H1 (cell line): ENCODE measurements around the gene ARHGEF2. TPM values are rescaled to one million over a fixed set of nuclear protein-coding genes. Genes with fewer than 3 reads are reported as not detected.

Experiments used
- CTCF ChIA-PET: fragments of 300-600 bp; sonication (Branson Sonifier 250); formaldehyde crosslinking; loops from one replicate; lab custom pipeline; 2021; ENCODE audit not compliant: partially characterized antibody; lab: Charles Lee
- POLR2A ChIA-PET: fragments of 300-600 bp; sonication (Branson Sonifier 250); formaldehyde crosslinking; loops from one replicate; lab custom pipeline; 2021; ENCODE audit warnings: inconsistent platforms; ENCODE audit not compliant: partially characterized antibody; lab: Charles Lee
- DNase-seq, 2 experiments: peaks; one replicate each; pipeline versions ENCODE4 v3.0.0 to v3.0.0-alpha.2; 2010 to 2022; ENCODE audit warnings: low spot score in 2 of 2, low read depth in 1 of 2, mixed read lengths in 1 of 2
- FAIRE-seq: peaks from 2 replicates; lab custom pipeline; 2011; peaks lifted over from hg19 to GRCh38; lab: Jason Lieb, UNC
- H2AFZ ChIP-seq: 2 replicates; pipeline ENCODE4 v1.8.1; 2012; ENCODE audit warnings: low read length, inconsistent platforms
- H2AK5ac ChIP-seq: 2 replicates; pipeline ENCODE4 v1.6.1; 2013; ENCODE audit warnings: low read depth, low read length
- H2BK120ac ChIP-seq: replicated peaks from 2 replicates; pipeline ENCODE3; 2013; ENCODE audit warnings: low read depth, low read length, inconsistent platforms
- H2BK12ac ChIP-seq: 2 replicates; pipeline ENCODE4 v1.6.1; 2013; ENCODE audit warnings: low read depth, low read length
- H2BK15ac ChIP-seq: 2 replicates; pipeline ENCODE4 v1.6.1; 2013; ENCODE audit warnings: low read length
- H2BK20ac ChIP-seq: 2 replicates; pipeline ENCODE4 v1.6.1; 2013; ENCODE audit warnings: low read length
- H2BK5ac ChIP-seq: 2 replicates; pipeline ENCODE4 v1.6.1; 2013; ENCODE audit warnings: low read depth, low read length
- H3K14ac ChIP-seq: 2 replicates; pipeline ENCODE4 v1.6.1; 2013; ENCODE audit warnings: inconsistent platforms; ENCODE audit not compliant: insufficient read length
- H3K18ac ChIP-seq: 2 replicates; pipeline ENCODE4 v1.6.1; 2013; ENCODE audit warnings: low read length; ENCODE audit errors: extremely low read depth
- H3K23ac ChIP-seq: 2 replicates; pipeline ENCODE4 v1.6.1; 2013; ENCODE audit warnings: inconsistent platforms; ENCODE audit not compliant: insufficient read length
- H3K23me2 ChIP-seq: 2 replicates; pipeline ENCODE4 v1.6.1; 2013; ENCODE audit warnings: low read depth, low read length
- H3K27ac ChIP-seq: 2 replicates; pipeline ENCODE4 v1.6.1; 2011; ENCODE audit warnings: low read depth, low read length, inconsistent platforms
- H3K27me3 ChIP-seq, 4 experiments: replicated peaks in 1 of 4; 1 replicate in 1 of 4; 2 replicates in 3 of 4; pipeline versions ENCODE4 v1.6.1 to v1.8.1; 2011 to 2013; ENCODE audit warnings: low read length in 3 of 4, mild to moderate bottlenecking in 3 of 4, inconsistent platforms in 2 of 4, mixed read lengths in 2 of 4, moderate library complexity in 1 of 4; ENCODE audit not compliant: control insufficient read depth in 3 of 4, insufficient read depth in 3 of 4; ENCODE audit errors: extremely low read depth in 1 of 4
- H3K36me3 ChIP-seq, 4 experiments: 2 replicates each; pipeline versions ENCODE4 v1.6.1 to v1.8.1; 2011 to 2013; ENCODE audit warnings: mild to moderate bottlenecking in 4 of 4, low read length in 3 of 4, moderate library complexity in 2 of 4, control low read depth in 1 of 4, inconsistent platforms in 1 of 4; ENCODE audit not compliant: insufficient read depth in 4 of 4, control insufficient read depth in 2 of 4
- H3K4ac ChIP-seq: replicated peaks from 2 replicates; pipeline ENCODE3; 2013; ENCODE audit warnings: low read length, low read depth, mixed read lengths, inconsistent platforms; ENCODE audit not compliant: insufficient read length
- H3K4me1 ChIP-seq, 4 experiments: replicated peaks in 1 of 4; 1 replicate in 1 of 4; 2 replicates in 3 of 4; pipeline versions ENCODE4 v1.6.1 to v1.8.1; 2011 to 2013; ENCODE audit warnings: low read length in 3 of 4, inconsistent platforms in 2 of 4, mixed read lengths in 1 of 4; ENCODE audit not compliant: insufficient read depth in 4 of 4, control insufficient read depth in 3 of 4
- H3K4me2 ChIP-seq, 2 experiments: 2 replicates each; pipeline versions ENCODE4 v1.6.1 to v1.8.1; 2011 to 2013; ENCODE audit warnings: low read depth in 2 of 2, low read length in 2 of 2, control low read depth in 1 of 2, inconsistent platforms in 1 of 2, mild to moderate bottlenecking in 1 of 2; ENCODE audit not compliant: insufficient read depth in 1 of 2
- H3K4me3 ChIP-seq, 4 experiments: fragments of 200-600, 300-600 bp in 1 of 4; sonication (generic), shearing (Covaris generic), sonication (Bioruptor Twin) in 1 of 4; 2 replicates each; pipeline versions ENCODE4 v1.5.1 to v1.8.1; 2011 to 2016; ENCODE audit warnings: low read length in 4 of 4, low read depth in 3 of 4, control low read depth in 2 of 4, inconsistent platforms in 2 of 4, mild to moderate bottlenecking in 2 of 4, mixed read lengths in 1 of 4, moderate library complexity in 1 of 4; ENCODE audit not compliant: insufficient read depth in 2 of 4; ENCODE audit errors: extremely low read depth in 1 of 4
- H3K56ac ChIP-seq: replicated peaks from 2 replicates; pipeline ENCODE3; 2013; ENCODE audit warnings: low read depth, mild to moderate bottlenecking, mixed read lengths, low read length, inconsistent platforms; ENCODE audit not compliant: insufficient read length
- H3K79me1 ChIP-seq: 2 replicates; pipeline ENCODE4 v1.6.1; 2013; ENCODE audit warnings: low read depth, low read length, control low read depth
- H3K79me2 ChIP-seq, 2 experiments: 2 replicates each; pipeline versions ENCODE4 v1.6.1 to v1.8.1; 2012 to 2013; ENCODE audit warnings: low read length in 2 of 2, mild to moderate bottlenecking in 2 of 2, inconsistent platforms in 1 of 2; ENCODE audit not compliant: insufficient read depth in 2 of 2, control insufficient read depth in 1 of 2
- H3K9ac ChIP-seq, 4 experiments: replicated peaks in 1 of 4; 1 replicate in 1 of 4; 2 replicates in 3 of 4; pipeline versions ENCODE4 v1.6.1 to v1.8.1; 2011 to 2013; ENCODE audit warnings: low read depth in 3 of 4, low read length in 3 of 4, control low read depth in 2 of 4, mild to moderate bottlenecking in 2 of 4, moderate library complexity in 2 of 4, inconsistent platforms in 1 of 4; ENCODE audit errors: extremely low read depth in 1 of 4
- H3K9me3 ChIP-seq, 2 experiments: 2 replicates each; pipeline versions ENCODE4 v1.6.1 to v1.8.1; 2012 to 2013; ENCODE audit warnings: mild to moderate bottlenecking in 2 of 2, moderate library complexity in 2 of 2, control low read depth in 1 of 2, inconsistent platforms in 1 of 2, low read depth in 1 of 2, low read length in 1 of 2, mixed read lengths in 1 of 2; ENCODE audit not compliant: insufficient read depth in 2 of 2
- H4K20me1 ChIP-seq, 2 experiments: replicated peaks in 1 of 2; 2 replicates each; pipeline versions ENCODE3 to v1.8.1; 2011 to 2013; ENCODE audit warnings: inconsistent platforms in 2 of 2, low read length in 2 of 2, mild to moderate bottlenecking in 1 of 2; ENCODE audit not compliant: insufficient read depth in 2 of 2, control insufficient read depth in 1 of 2
- H4K5ac ChIP-seq: 2 replicates; pipeline ENCODE4 v1.6.1; 2013; ENCODE audit warnings: low read length, low read depth, mixed read lengths, inconsistent platforms; ENCODE audit not compliant: insufficient read length
- H4K8ac ChIP-seq: 2 replicates; pipeline ENCODE4 v1.8.0; 2013; ENCODE audit warnings: mild to moderate bottlenecking, moderate library complexity, low read length, inconsistent platforms; ENCODE audit not compliant: insufficient read depth; ENCODE audit errors: extremely low read depth
- H4K91ac ChIP-seq: replicated peaks from 2 replicates; pipeline ENCODE3; 2013; ENCODE audit warnings: low read length, mixed read lengths, inconsistent platforms; ENCODE audit not compliant: insufficient read length
- BACH1 ChIP-seq: IDR thresholded peaks from 2 replicates; pipeline ENCODE4 v1.6.1; 2012; ENCODE audit warnings: low read length, improper control_type of control experiment
- KDM4A ChIP-seq: IDR thresholded peaks from one replicate; pipeline ENCODE4 v1.7.1; 2012; ENCODE audit warnings: low read depth, mild to moderate bottlenecking, moderate library complexity, low read length, inconsistent platforms; ENCODE audit not compliant: severe bottlenecking
- PHF8 ChIP-seq: fragments of 200-600 bp; sonication (generic); conservative IDR thresholded peaks from 2 replicates; pipeline ENCODE4 v1.7.1; 2012; ENCODE audit warnings: low read depth, mild to moderate bottlenecking, inconsistent platforms, low read length, moderate library complexity
- POLR2AphosphoS5 ChIP-seq: IDR thresholded peaks from 2 replicates; pipeline ENCODE4 v1.6.1; 2011; ENCODE audit warnings: low read depth, low read length
- RNF2 ChIP-seq: fragments of 200-900, 300-1000 bp; sonication (generic); IDR thresholded peaks from 2 replicates; pipeline ENCODE4 v1.7.1; 2016; ENCODE audit warnings: borderline replicate concordance, low read depth, mild to moderate bottlenecking, antibody characterized with exemption, low read length; ENCODE audit not compliant: poor library complexity, severe bottlenecking; ENCODE audit errors: missing control alignments
- SRF ChIP-seq: IDR thresholded peaks from 2 replicates; pipeline ENCODE4 v1.6.1; 2011; ENCODE audit warnings: mild to moderate bottlenecking, low read depth, low read length, moderate library complexity
- TAF1 ChIP-seq: IDR thresholded peaks from 2 replicates; pipeline ENCODE4 v1.6.1; 2011; ENCODE audit warnings: mild to moderate bottlenecking, low read depth, low read length
- WGBS, 2 experiments: shearing (Covaris generic) in 1 of 2; methylation state at CpG; one replicate each; pipeline versions ENCODE4 v1.1.6 to v1.1.7; 2013 to 2015; ENCODE audit warnings: low lambda C conversion rate in 2 of 2, mixed read lengths in 2 of 2, inconsistent platforms in 1 of 2, low coverage in 1 of 2, missing lambda C conversion rate in 1 of 2; ENCODE audit not compliant: insufficient replicate concordance in 2 of 2, insufficient coverage in 1 of 2, insufficient read length in 1 of 2; ENCODE audit errors: extremely low coverage in 1 of 2, missing lambda C conversion rate in 1 of 2; 5-methylcytosine and 5-hydroxymethylcytosine counted together
- polyA plus RNA-seq, 7 experiments: library from polyadenylated mRNA; depleted of rRNA in 3 of 7; stranded (reverse) in 5 of 7; unstranded in 2 of 7; fragments of >200 nt in 5 of 7; fragments of 200-250 nt in 2 of 7; gene quantifications; 1 replicate in 5 of 7; 2 replicates in 1 of 7; 4 replicates in 1 of 7; pipeline versions ENCODE4 v1.2.1 to v1.2.3, GENCODE V29; 2011 to 2013; ENCODE audit warnings: missing spikeins in 2 of 7, mixed read lengths in 2 of 7
- total RNA-seq: library from RNA; stranded (reverse); fragmentation: NEBNext Ultra II Directional; extraction: Animal tissue kit (Norgen Biotek cat#: 25700); gene quantifications from 2 replicates; pipeline ENCODE4 v1.2.1, GENCODE V29; 2021
- TF ChIP-seq, protein P1 (sequence below): IDR thresholded peaks from 2 replicates; pipeline ENCODE4 v1.6.1; 2012; ENCODE audit warnings: low read length, inconsistent platforms

Gene ARHGEF2
- total and polyA plus RNA-seq, 2 of the 8 experiments (the other 6 are each of a cell fraction or from before 2014, with no cell fraction given): 42.7 to 80.5 TPM

DNA sequence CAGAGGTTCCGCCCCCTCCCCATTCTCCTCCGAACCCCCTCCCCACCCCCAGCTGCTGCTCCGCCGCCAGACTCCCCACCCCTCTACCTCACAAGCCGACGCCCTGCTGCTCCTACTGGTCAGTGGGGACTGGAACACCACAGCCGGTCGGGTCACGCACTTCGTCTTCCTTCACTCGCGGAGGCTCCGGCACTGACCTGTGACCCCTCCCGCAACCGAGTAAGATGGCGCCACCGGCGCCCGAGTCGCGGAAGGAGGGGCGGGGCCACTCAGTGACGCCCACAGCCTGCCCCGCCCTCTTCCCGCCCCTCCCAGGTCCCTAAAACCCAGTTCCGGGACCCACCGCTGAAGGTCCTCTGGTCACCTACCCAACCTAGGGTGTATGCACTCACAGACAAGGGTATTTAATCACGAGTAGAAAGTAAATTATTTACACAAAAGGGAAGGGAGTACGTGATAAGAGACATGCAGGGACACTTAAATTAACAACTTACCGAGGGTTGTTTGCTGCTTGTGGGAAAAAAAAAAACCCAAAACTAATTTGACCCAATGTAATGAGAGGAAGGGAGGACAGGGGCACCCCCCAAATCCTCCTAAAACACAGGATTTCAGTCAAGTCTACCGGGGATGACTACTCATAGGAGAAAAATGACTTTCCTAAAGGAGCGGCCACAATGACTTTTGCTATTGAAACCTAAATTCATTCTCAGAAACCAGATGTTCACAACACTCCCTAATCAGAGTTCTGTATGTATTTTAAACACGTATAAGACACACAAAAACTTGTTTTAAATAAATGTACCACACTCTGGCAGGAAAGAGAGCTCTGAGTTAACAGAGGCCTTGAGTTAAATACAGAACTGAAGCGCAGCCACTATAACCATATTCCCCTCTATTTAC is 66.9 kb downstream of the ARHGEF2 start, which contains the start of gene RIT1:
Gene RIT1 (minus strand): TSS at position 194 of the 900 bp plus-strand sequence. CDS start 588 bp downstream, outside the sequence.
- no peak within 1 kb of the TSS for H3K4ac ChIP-seq
- H2BK20ac ChIP-seq: no peak within 1 kb of the TSS
- no peak within 1 kb of the TSS for H2AFZ ChIP-seq
- no peak within 1 kb of the TSS; the same call in 1 of the 2 replicates for H3K18ac ChIP-seq
- peak within 1 kb of the TSS; percentile 59; the same call in 1 of the 2 replicates for H3K27ac ChIP-seq
- H3K14ac ChIP-seq: no peak within 1 kb of the TSS
- H4K5ac ChIP-seq: peak within 1 kb of the TSS; percentile 89
- no peak within 1 kb of the TSS for H2BK120ac ChIP-seq
- no peaks in the 10 kb centered on the region for H3K9me3 ChIP-seq
- H3K36me3 ChIP-seq: peaks cover 18 to 64% (median 37%) of the 10 kb centered on the region in 4 experiments
- peaks cover 0 to 3% (median 1%) of the 10 kb centered on the region in 4 experiments; a peak in 2 of 7 replicates for H3K4me1 ChIP-seq
- no peak within 1 kb of the TSS for H3K23ac ChIP-seq
- no peak for FAIRE-seq
- H3K23me2 ChIP-seq: peaks cover 3% of the 10 kb centered on the region; the same call in 1 of the 2 replicates
- H3K56ac ChIP-seq: no peak within 1 kb of the TSS
- H3K79me2 ChIP-seq: peaks cover 0 to 11% of the 10 kb centered on the region in 2 experiments; a peak in 1 of 4 replicates
- peak within 1 kb of the TSS; percentile 22 to 59 (median 44) for H3K9ac ChIP-seq
- H4K20me1 ChIP-seq: peaks cover 0 to 3% of the 10 kb centered on the region in 2 experiments
- POLR2A ChIA-PET: interaction anchor here (0.7 to 6.6 kb wide), 17 partner anchors 12 to 370 kb away, joined by 3 to 60 read pairs (median 4); partner anchors contain the start of genes KHDC4 and SYT11
- H2BK12ac ChIP-seq: no peak within 1 kb of the TSS
- no peaks in the 10 kb centered on the region; the same call in 1 of the 2 replicates for H3K79me1 ChIP-seq
- CTCF ChIA-PET: interaction anchor here (1.1 kb wide), 1 partner anchor 56 kb away, joined by 3 read pairs; no protein-coding TSS in a partner anchor
- H4K8ac ChIP-seq: peak within 1 kb of the TSS; percentile 88; the same call in 1 of the 2 replicates
- H3K4me3 ChIP-seq: peak within 1 kb of the TSS; percentile 68 to 87 (median 74)
- peak within 1 kb of the TSS; percentile 70 to 96 for H3K4me2 ChIP-seq
- WGBS, 2 experiments: 13% methylated on average over 25 of the region's 34 CpGs; no CpG with 5 or more reads in 1 of the 2 experiments
- no peak within 1 kb of the TSS for H2BK15ac ChIP-seq
- peak; percentile 62 to 89 for DNase-seq
- H3K27me3 ChIP-seq: no peaks in the 10 kb centered on the region
- peak within 1 kb of the TSS; percentile 76 for H4K91ac ChIP-seq
- no peak within 1 kb of the TSS for H2AK5ac ChIP-seq
- H2BK5ac ChIP-seq: peak within 1 kb of the TSS; percentile 89; the same call in 1 of the 2 replicates
- TF ChIP-seq BACH1 (peak; percentile 22; the same call in 1 of the 2 replicates), KDM4A (peak; percentile 43), PHF8 (peak; percentile 70), TAF1 (peak; percentile 56; the same call in 1 of the 2 replicates), RNF2 (no peak), SRF (no peak), POLR2AphosphoS5 (peak; percentile 90)
- TF ChIP-seq, protein P1, sequence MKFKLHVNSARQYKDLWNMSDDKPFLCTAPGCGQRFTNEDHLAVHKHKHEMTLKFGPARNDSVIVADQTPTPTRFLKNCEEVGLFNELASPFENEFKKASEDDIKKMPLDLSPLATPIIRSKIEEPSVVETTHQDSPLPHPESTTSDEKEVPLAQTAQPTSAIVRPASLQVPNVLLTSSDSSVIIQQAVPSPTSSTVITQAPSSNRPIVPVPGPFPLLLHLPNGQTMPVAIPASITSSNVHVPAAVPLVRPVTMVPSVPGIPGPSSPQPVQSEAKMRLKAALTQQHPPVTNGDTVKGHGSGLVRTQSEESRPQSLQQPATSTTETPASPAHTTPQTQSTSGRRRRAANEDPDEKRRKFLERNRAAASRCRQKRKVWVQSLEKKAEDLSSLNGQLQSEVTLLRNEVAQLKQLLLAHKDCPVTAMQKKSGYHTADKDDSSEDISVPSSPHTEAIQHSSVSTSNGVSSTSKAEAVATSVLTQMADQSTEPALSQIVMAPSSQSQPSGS: no peak
